Activated T-helper 2 cell treated with anti-CD3 and anti-CD28 coated beads, Interferon-gamma antibody, Interleukin-2, Interleukin-4, amounts not matched to agents 10 μg/mL and 5 μg/mL and 100 μg/mL, durations not matched to agents 14 hours and 24 hours and 36 hours (primary cell): ENCODE measurements around the gene DCUN1D3. TPM values are rescaled to one million over a fixed set of nuclear protein-coding genes. Genes with fewer than 3 reads are reported as not detected.

Experiments used
- DNase-seq: peaks from one replicate; pipeline ENCODE4 v3.0.0; 2021; ENCODE audit warnings: low spot score
- H3K27ac Mint-ChIP-seq: one replicate; pipeline ENCODE4 v1.8.0; 2021; ENCODE audit warnings: mixed read lengths
- H3K27me3 Mint-ChIP-seq: one replicate; pipeline ENCODE4 v1.8.0; 2021; ENCODE audit warnings: low read depth, mixed read lengths
- H3K36me3 Mint-ChIP-seq: one replicate; pipeline ENCODE4 v1.8.0; 2021; ENCODE audit warnings: low read depth, mixed read lengths
- H3K4me1 Mint-ChIP-seq: one replicate; pipeline ENCODE4 v1.8.0; 2021; ENCODE audit warnings: low read depth, mixed read lengths
- H3K4me3 Mint-ChIP-seq: one replicate; pipeline ENCODE4 v1.8.0; 2021; ENCODE audit warnings: low read depth, mild to moderate bottlenecking, moderate library complexity, mixed read lengths
- H3K9me3 Mint-ChIP-seq: one replicate; pipeline ENCODE4 v1.8.0; 2021; ENCODE audit warnings: mixed read lengths
- intact Hi-C: fragments of 100-400 bp; cut with micrococcal nuclease; formaldehyde crosslinking; loops from one replicate; pipeline ENCODE4 v1.15.1; 2023
- total RNA-seq: library from RNA; stranded (reverse); gene quantifications from 2 replicates; pipeline ENCODE4 v1.2.3, GENCODE V29; 2022

DCUN1D3 gene
- total RNA-seq, 1 donor from 2014 or later = 17.4 TPM

DNA sequence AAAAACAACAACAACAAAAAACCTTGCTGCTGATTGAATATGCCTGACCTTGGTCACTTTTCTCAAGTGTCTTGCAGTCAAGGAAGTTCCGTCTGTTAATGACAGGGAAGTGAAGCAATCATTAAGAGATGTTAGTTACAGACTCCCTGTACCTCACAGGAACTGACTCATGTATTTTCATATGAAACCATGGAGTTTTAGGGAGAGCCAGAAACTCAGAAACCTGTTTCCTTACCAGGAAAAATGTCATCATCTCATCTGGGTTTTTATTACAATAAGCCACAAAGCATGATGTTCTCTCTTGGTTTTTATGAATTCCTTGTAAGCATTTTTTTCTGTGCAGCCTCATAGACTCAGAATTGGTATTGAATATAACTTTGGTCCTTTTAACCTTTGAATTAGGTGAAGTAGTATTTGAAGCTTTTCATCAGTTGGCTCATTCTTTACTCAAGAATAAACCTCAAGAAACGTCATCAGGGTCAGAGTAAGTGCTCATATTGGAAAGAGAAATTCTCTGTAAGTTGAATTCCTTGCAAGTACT is 10.7 kb upstream of the DCUN1D3 start:
- no peaks in the 10 kb centered on the region for H3K9me3 Mint-ChIP-seq
- DNase-seq = no peak
- intact Hi-C loops = loop anchor here (1.0 to 5.0 kb wide), 6 partner anchors 11 to 104 kb away; partner anchors contain the start of genes DCUN1D3, ERI2, LYRM1 and REXO5
- H3K4me3 Mint-ChIP-seq = peak overlapping the region; percentile 17
- H3K27ac Mint-ChIP-seq = peak overlapping the region; percentile 95
- peaks cover 32% of the 10 kb centered on the region for H3K36me3 Mint-ChIP-seq
- H3K27me3 Mint-ChIP-seq = no peaks in the 10 kb centered on the region
- H3K4me1 Mint-ChIP-seq = peaks cover 56% of the 10 kb centered on the region

DNA sequence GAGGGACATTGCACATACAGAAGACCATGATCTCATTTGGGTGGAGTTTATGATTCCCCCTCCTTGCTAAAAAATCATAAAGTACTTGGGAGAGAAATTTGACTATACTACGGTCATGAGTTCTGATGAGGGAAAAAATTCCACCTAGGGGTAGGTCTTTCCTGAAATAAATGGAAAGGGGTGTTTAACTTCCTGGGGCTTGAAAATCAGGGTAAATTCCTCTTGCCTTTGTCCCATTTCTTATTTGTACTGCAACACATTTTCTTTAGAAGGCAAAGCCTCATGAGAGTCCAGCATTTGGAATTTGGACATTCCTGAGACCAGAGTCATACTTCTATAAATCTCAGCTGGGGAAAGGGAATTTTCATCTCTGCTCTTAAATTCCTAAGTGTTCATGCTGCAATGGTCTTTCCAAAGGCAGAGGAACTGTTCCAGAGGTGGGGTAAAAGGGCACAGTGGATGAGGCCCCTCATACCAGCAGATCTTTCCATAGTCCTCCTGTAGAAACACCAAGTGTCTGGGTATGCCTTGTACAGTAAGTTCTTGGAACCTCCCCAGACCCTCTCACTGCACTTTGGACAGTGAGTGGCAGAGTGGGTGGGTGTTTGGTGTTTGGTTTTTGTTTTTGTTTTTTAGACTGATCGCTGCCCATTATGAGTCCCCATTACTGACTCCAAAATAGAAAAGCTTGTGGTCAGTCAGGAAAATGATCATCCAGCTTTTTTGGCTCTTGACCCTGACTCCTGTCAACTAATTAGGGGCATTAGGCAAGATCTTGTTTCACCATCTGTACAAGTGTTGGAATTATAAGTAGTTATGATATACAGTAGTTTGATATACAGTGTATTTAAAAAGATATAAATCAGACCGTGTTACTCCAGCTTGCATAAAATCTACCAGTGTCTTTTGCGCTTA is 6.4 kb upstream of the DCUN1D3 start:
- no peaks in the 10 kb centered on the region for H3K9me3 Mint-ChIP-seq
- intact Hi-C loops = no loop called here
- H3K27me3 Mint-ChIP-seq = no peaks in the 10 kb centered on the region
- no peak for DNase-seq
- H3K4me3 Mint-ChIP-seq = no peak overlapping the region
- peaks cover 56% of the 10 kb centered on the region for H3K36me3 Mint-ChIP-seq
- H3K27ac Mint-ChIP-seq = no peak overlapping the region
- peaks cover 83% of the 10 kb centered on the region for H3K4me1 Mint-ChIP-seq

- peaks cover 66% of the 10 kb centered on the region for H3K36me3 Mint-ChIP-seq
Observed at GRCh38 chr16:20905576-20905975, 5.4 kb upstream of the DCUN1D3 start.

DNA sequence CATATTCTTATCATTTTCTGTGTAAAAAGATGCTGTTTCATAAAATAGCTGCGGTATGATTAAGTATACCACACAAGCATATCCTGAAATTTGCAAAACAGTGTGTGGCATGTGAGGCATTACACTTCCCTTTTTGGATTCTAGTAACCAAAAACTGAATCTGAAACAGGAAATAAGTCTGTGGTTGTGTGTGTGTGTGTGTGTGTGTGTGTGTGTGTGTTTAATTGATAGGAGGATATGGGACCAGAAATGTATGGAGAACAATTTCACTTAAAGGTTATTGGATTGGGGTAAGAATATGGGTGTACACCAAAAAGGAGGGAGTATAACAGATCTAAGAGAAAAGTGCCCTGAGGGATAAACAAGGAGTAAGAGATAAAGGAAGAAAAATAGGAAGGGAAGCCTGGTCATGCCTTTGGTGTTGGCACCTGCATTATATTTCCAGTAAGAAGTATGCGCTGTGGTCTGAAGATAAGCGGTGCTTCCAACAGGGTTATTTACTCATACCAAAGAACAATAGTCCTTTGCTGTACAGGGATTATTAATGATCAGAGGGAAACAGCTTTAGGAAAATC is 4.4 kb upstream of the DCUN1D3 start:
- peak overlapping the region; percentile 56 for H3K27ac Mint-ChIP-seq
- H3K36me3 Mint-ChIP-seq = peaks cover 70% of the 10 kb centered on the region
- H3K9me3 Mint-ChIP-seq = no peaks in the 10 kb centered on the region
- H3K27me3 Mint-ChIP-seq = no peaks in the 10 kb centered on the region
- H3K4me3 Mint-ChIP-seq = peak overlapping the region; percentile 40
- peaks cover 70% of the 10 kb centered on the region for H3K4me1 Mint-ChIP-seq
- DNase-seq = peak; percentile 27
- intact Hi-C loops = loop anchor here (1.0 to 5.0 kb wide), 2 partner anchors 30 to 1288 kb away; no protein-coding TSS in a partner anchor

More at GRCh38 chr16:20905576-20905975, 5.4 kb upstream of the DCUN1D3 start:
- Mint-ChIP-seq H3K4me3 (no peak overlapping the region), H3K9me3 (no peaks in the 10 kb centered on the region), H3K27ac (no peak overlapping the region), H3K27me3 (no peaks in the 10 kb centered on the region), H3K4me1 (peaks cover 80% of the 10 kb centered on the region)
- DNase-seq = no peak
- intact Hi-C loops = no loop called here

GRCh38 chr16:20903899-20904506 is 3.8 kb upstream of the DCUN1D3 start:
- Mint-ChIP-seq H3K36me3 (peaks cover 74% of the 10 kb centered on the region), H3K4me1 (peaks cover 69% of the 10 kb centered on the region), H3K27ac (peak overlapping the region; percentile 51), H3K9me3 (no peaks in the 10 kb centered on the region), H3K27me3 (no peaks in the 10 kb centered on the region), H3K4me3 (peak overlapping the region; percentile 40)
- intact Hi-C loops = loop anchor here (1.0 to 5.0 kb wide), 2 partner anchors 30 to 1288 kb away; no protein-coding TSS in a partner anchor
- no peak for DNase-seq

DNA sequence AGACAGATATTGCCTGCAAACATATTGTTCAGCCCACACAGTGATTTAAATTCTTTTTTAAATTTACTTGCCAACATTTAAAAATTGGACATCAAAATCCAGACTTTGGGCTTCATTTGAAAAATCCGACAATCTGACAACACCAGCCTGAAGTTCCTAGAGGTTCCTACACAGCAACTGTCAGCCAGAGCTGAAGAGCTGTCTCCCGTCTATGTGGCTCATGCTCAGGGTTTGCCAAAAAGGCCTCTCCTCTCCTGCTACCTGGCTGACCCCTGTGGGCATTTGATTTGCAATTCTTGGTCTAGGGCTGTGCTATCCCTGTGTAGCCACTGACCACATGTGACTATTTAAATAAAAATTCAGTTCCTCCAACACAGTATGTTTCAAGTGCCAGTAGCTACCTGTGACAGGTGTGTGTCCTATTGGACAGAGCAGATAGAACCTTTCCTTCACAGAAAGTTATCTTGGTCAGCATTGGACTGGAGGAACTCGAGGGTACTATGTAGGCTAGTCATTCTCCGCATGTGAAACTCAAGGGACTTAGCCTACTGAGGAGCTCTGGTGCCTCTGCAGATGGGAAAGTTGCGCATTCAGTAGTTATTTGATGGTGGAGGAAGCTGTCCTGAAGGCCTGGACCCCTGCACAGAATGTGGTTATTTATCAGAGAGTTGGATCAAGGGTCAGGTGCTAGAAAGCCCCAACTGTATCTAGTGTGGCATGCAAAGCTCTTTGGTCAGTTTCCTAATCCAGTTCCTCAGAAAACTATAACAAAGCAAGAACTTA is 3.1 kb upstream of the DCUN1D3 start:
- Mint-ChIP-seq H3K27ac (peak overlapping the region; percentile 8), H3K9me3 (no peaks in the 10 kb centered on the region)

DNA sequence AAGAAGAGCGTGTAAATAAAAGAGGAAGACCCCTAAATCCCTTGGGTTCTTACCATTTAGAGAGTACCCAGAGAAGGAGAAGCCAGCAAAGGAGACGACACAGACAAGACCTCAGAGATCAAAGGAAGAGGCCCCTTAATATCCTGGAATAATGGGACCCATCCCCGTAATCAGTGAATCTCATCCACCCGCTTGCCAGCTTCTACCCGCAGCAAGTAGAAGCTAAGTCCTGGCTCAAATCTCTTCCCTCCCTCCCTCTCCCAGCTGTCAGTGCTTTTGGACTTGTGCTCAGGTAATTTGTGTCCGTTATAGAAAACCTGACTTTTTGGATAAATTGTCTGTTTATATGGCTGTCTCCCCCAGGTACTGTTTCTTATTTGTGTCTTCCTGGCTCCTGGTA is 2.3 kb upstream of the DCUN1D3 start:
- Mint-ChIP-seq H3K4me3 (peak overlapping the region; percentile 90), H3K9me3 (no peaks in the 10 kb centered on the region), H3K4me1 (peaks cover 73% of the 10 kb centered on the region), H3K27me3 (no peaks in the 10 kb centered on the region), H3K27ac (peak overlapping the region; percentile 97), H3K36me3 (peaks cover 78% of the 10 kb centered on the region)
- no peak for DNase-seq
- intact Hi-C loops = loop anchor here (5.0 kb wide), 1 partner anchor 1290 kb away; no protein-coding TSS in a partner anchor

More for the DNA sequence above, 3.1 kb upstream of the DCUN1D3 start:
- Mint-ChIP-seq H3K4me1 (peaks cover 71% of the 10 kb centered on the region), H3K4me3 (peak overlapping the region; percentile 40), H3K36me3 (peaks cover 76% of the 10 kb centered on the region), H3K27me3 (no peaks in the 10 kb centered on the region)
- intact Hi-C loops = loop anchor here (5.0 kb wide), 1 partner anchor 1289 kb away; no protein-coding TSS in a partner anchor
- DNase-seq = no peak

- intact Hi-C loops = loop anchor here (5.0 kb wide), 1 partner anchor 1291 kb away; no protein-coding TSS in a partner anchor
- Mint-ChIP-seq H3K36me3 (peaks cover 80% of the 10 kb centered on the region), H3K27me3 (no peaks in the 10 kb centered on the region), H3K27ac (peak overlapping the region; percentile 97), H3K9me3 (no peaks in the 10 kb centered on the region), H3K4me3 (peak overlapping the region; percentile 90), H3K4me1 (peaks cover 78% of the 10 kb centered on the region)
- peak; percentile 22 for DNase-seq
Observed at GRCh38 chr16:20901436-20902112, 1.4 kb upstream of the DCUN1D3 start.

DNA sequence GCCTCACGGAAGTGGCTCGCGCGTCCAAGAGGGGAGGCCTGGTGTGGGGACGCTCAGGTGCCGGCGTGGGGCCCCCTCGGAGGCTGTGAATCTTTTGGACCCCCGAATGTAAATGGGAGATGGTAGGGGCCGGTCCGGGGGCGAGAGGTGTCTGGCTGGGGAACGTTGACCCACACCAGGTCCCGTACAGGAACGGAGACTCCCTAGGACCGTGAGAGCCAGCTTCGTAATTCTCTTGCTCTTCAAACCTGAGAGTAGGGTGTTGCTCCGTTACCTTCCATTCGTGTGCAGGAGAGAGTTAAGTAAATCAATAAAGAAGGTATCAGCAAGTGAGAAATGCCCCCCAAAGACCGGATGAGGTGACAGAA is 894 bp upstream of the DCUN1D3 start:
- peaks cover 75% of the 10 kb centered on the region for H3K36me3 Mint-ChIP-seq
- DNase-seq = no peak
- peaks cover 74% of the 10 kb centered on the region for H3K4me1 Mint-ChIP-seq
- peak overlapping the region; percentile 90 for H3K4me3 Mint-ChIP-seq
- H3K27me3 Mint-ChIP-seq = no peaks in the 10 kb centered on the region
- H3K27ac Mint-ChIP-seq = peak overlapping the region; percentile 97
- intact Hi-C loops = loop anchor here (5.0 kb wide), 1 partner anchor 1291 kb away; no protein-coding TSS in a partner anchor
- no peaks in the 10 kb centered on the region for H3K9me3 Mint-ChIP-seq

DNA sequence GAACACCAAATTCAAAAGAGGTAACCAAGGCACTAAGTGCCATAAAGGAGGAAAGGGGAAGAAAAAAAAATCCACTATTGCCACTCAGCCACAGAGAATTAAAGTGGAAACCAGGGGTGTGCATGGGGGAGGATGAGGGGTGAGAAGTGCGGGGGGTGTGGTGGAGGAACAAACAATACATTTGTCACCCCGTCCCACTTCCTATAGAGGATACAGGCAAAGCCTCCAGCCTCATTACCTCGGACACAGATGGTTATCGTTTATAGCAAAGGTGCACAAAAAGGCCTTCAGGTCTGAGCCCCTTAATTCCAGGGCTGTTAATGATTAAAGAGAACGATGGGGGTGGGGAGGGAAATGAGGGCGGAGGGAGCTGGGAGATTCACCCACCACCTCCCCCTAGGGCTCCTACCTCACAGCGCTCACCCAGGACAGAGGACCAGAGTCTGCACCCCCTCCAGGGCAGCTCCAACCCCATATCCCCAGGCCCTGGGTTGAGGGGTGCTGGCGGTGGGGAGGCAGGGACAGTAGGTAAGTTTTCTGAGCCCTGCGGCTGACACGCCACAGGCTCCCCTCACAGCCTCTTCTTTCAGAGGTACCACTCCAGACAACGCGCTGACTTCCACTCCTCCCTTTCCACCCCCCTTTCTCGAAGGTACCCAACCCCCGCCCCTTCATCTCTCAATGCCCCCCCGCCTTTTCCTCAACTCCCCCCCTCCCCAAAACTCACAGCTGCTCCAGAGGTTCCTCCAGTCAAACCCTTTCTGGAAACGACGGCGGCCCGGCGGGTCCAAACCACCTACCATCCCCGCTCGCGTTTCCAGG is 470 bp downstream of the DCUN1D3 start:
- DNase-seq = no peak
- Mint-ChIP-seq H3K27me3 (no peaks in the 10 kb centered on the region), H3K4me1 (peaks cover 69% of the 10 kb centered on the region), H3K4me3 (peak overlapping the region; percentile 90), H3K9me3 (no peaks in the 10 kb centered on the region), H3K36me3 (peaks cover 76% of the 10 kb centered on the region), H3K27ac (peak overlapping the region; percentile 97)
- intact Hi-C loops = loop anchor here (1.0 to 5.0 kb wide), 6 partner anchors 12 to 1293 kb away; no protein-coding TSS in a partner anchor

GRCh38 chr16:20899071-20899470 is 1.1 kb downstream of the DCUN1D3 start:
- DNase-seq = no peak
- intact Hi-C loops = no loop called here
- Mint-ChIP-seq H3K27me3 (no peaks in the 10 kb centered on the region), H3K27ac (peak overlapping the region; percentile 97), H3K36me3 (peaks cover 75% of the 10 kb centered on the region), H3K4me3 (peak overlapping the region; percentile 90), H3K9me3 (no peaks in the 10 kb centered on the region), H3K4me1 (peaks cover 63% of the 10 kb centered on the region)
